ENCODE measurements around the gene PLCB1.

The PLCB1 gene

GRCh38 chr20:8194721-8195120 is 62.7 kb downstream of the PLCB1 start:
- no peak for TF ChIP-seq POLR2A (IDR thresholded peaks at IDR 0.05; ENCODE audit: low read length)
- no peak for TF ChIP-seq GATA1 (IDR thresholded peaks at IDR 0.05; ENCODE audit: low read depth, low read length)
- DNase-seq: no peak

GRCh38 chr20:8196096-8196495 is 64.0 kb downstream of the PLCB1 start:
- TF ChIP-seq GATA1 (IDR thresholded peaks at IDR 0.05; ENCODE audit: low read depth, low read length): no peak
- TF ChIP-seq POLR2A (IDR thresholded peaks at IDR 0.05; ENCODE audit: low read length): no peak
- DNase-seq: no peak

- DNase-seq: no peak
- TF ChIP-seq GATA1 (IDR thresholded peaks at IDR 0.05; ENCODE audit: low read depth, low read length) (no peak), POLR2A (IDR thresholded peaks at IDR 0.05; ENCODE audit: low read length) (no peak)
These were observed 68.2 kb downstream of the PLCB1 start for GRCh38 chr20:8200220-8200619.

- no peak for DNase-seq
- no peak for TF ChIP-seq GATA1 (IDR thresholded peaks at IDR 0.05; ENCODE audit: low read depth, low read length)
- no peak for TF ChIP-seq POLR2A (IDR thresholded peaks at IDR 0.05; ENCODE audit: low read length)
These were observed 71.3 kb downstream of the PLCB1 start for GRCh38 chr20:8203366-8203765.

DNA sequence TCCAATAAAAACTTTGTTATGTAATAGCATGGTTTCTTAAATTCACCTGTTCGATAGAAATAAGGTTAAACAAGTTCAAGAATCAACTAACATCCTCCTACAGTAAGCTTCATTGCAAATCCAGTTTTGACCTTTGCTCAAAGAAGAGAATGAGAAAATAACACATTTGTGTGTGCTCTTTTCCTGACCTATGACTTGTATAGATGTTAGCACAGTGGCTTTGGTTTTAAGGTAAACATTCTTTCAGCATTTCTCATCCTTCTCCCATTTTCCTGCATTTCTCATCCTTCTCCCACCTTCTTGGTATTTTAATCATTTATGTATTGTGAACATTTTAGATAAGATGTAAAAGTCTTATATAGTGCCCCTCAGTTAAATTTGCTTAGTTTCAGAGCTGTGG is 73.9 kb downstream of the PLCB1 start:
- DNase-seq: no peak

DNA sequence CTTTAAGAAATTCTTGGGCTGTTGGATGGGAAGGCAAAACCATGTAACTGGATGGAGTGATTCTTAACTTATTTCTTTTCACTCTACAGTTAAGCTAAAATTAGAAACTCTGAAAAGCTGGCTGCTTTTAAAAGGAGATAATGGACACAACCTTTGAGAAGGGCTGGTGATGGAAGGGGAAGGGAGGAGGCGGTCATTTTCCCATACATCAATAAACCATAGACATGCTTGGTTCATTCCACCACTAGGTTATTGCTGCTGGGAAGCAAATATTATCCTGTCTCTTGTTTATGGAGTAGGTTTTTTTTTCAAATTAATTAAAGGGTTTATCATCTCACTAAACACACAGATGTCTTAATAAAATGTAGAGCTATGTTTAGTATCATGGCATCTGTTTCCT is 76.2 kb downstream of the PLCB1 start:
- no peak for TF ChIP-seq GATA1 (IDR thresholded peaks at IDR 0.05; ENCODE audit: low read depth, low read length)
- no peak for DNase-seq

More for the DNA sequence above, 73.9 kb downstream of the PLCB1 start:
- TF ChIP-seq GATA1 (IDR thresholded peaks at IDR 0.05; ENCODE audit: low read depth, low read length): no peak

- TF ChIP-seq POLR2A (IDR thresholded peaks at IDR 0.05; ENCODE audit: low read length) (no peak), GATA1 (IDR thresholded peaks at IDR 0.05; ENCODE audit: low read depth, low read length) (no peak)
- DNase-seq: no peak
These were observed 77.0 kb downstream of the PLCB1 start for GRCh38 chr20:8209061-8209460.

DNA sequence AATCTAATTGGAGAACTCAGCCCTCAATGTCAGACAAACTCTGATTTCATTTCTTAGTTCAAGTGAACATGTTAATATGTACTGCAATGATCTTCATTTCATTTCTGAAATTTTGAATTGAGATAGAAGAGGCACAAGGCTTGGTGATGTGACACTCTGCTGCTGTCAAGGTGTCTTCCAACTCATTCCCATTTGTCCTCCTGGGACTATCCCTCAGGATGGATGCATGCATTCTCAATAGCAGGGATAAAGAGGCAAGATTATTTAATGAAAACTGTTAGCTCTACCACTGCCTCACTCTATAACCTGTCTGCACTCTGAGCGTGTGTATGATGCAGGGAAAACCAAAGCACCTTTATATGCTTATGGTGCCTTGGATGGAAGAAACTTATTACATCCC is 78.7 kb downstream of the PLCB1 start:
- TF ChIP-seq GATA1 (IDR thresholded peaks at IDR 0.05; ENCODE audit: low read depth, low read length): no peak
- no peak for TF ChIP-seq POLR2A (IDR thresholded peaks at IDR 0.05; ENCODE audit: low read length)
- DNase-seq: no peak

DNA sequence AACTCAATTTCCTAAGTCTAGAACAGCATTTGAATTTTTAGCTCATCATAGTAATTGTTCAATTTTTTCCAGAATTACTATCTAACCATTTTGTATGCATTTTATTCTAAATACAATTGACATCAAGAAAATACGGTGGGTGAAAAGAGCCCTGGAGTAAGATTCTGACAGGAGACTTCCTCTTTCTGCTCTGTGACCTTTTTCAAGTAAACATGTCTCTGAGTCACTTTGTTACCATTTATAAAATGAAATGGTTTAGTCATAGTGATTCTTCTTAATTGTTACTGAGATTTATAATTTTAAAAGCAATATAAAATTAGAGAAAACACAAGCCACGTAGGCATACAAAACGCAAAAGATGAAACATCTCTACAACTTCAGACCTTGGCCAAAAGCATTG is 80.2 kb downstream of the PLCB1 start:
- DNase-seq: no peak
- no peak for TF ChIP-seq GATA1 (IDR thresholded peaks at IDR 0.05; ENCODE audit: low read depth, low read length)
- no peak for TF ChIP-seq POLR2A (IDR thresholded peaks at IDR 0.05; ENCODE audit: low read length)

GRCh38 chr20:8213270-8213669 is 81.2 kb downstream of the PLCB1 start:
- no peak for TF ChIP-seq POLR2A (IDR thresholded peaks at IDR 0.05; ENCODE audit: low read length)
- TF ChIP-seq GATA1 (IDR thresholded peaks at IDR 0.05; ENCODE audit: low read depth, low read length): no peak
- no peak for DNase-seq

GRCh38 chr20:8213831-8214587 is 81.9 kb downstream of the PLCB1 start:
- TF ChIP-seq GATA1 (IDR thresholded peaks at IDR 0.05; ENCODE audit: low read depth, low read length) (no peak), POLR2A (IDR thresholded peaks at IDR 0.05; ENCODE audit: low read length) (no peak)
- no peak for DNase-seq

DNA sequence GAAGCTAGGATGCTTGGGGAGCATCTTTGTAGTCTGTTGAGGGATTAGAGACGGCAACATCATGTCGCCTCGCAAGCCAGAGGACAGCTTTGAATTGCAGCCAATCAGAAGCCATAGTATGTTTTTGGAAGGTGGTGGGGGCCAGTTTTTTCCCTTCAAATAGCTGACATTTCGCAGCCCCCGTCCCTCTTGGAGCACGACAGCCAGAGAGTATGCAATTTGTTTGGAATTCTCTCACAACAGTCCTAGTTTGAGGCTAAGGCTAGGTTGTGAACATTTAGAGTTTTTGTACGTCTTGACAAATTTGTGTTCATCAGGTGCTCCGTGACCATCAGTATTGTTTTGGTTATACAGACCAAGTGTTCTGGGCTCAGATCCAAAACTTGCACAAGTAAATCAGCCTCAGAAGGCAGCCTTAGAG is 83.3 kb downstream of the PLCB1 start:
- DNase-seq: no peak
- TF ChIP-seq POLR2A (IDR thresholded peaks at IDR 0.05; ENCODE audit: low read length) (no peak), GATA1 (IDR thresholded peaks at IDR 0.05; ENCODE audit: low read depth, low read length) (no peak)

GRCh38 chr20:8216375-8217200 is 84.5 kb downstream of the PLCB1 start:
- TF ChIP-seq GATA1 (IDR thresholded peaks at IDR 0.05; ENCODE audit: low read depth, low read length) (no peak), POLR2A (IDR thresholded peaks at IDR 0.05; ENCODE audit: low read length) (no peak)
- no peak for DNase-seq

- TF ChIP-seq GATA1 (IDR thresholded peaks at IDR 0.05; ENCODE audit: low read depth, low read length): no peak
- no peak for TF ChIP-seq POLR2A (IDR thresholded peaks at IDR 0.05; ENCODE audit: low read length)
- no peak for DNase-seq
These were observed 86.8 kb downstream of the PLCB1 start for GRCh38 chr20:8218861-8219260.

GRCh38 chr20:8219403-8219802 is 87.3 kb downstream of the PLCB1 start:
- TF ChIP-seq POLR2A (IDR thresholded peaks at IDR 0.05; ENCODE audit: low read length) (no peak), GATA1 (IDR thresholded peaks at IDR 0.05; ENCODE audit: low read depth, low read length) (no peak)
- DNase-seq: no peak
